HG03139 (cell line): ENCODE data around the gene ENPP1.
A peak's percentile ranks its signal among the peaks of the same experiment; 100 is the strongest.

Experiments used
- ATAC-seq: cut with Tn5 transposase; IDR thresholded peaks from one replicate; pipeline ENCODE4 v1.9.1; 2021; ENCODE audit not compliant: unreplicated experiment

Gene ENPP1

DNA sequence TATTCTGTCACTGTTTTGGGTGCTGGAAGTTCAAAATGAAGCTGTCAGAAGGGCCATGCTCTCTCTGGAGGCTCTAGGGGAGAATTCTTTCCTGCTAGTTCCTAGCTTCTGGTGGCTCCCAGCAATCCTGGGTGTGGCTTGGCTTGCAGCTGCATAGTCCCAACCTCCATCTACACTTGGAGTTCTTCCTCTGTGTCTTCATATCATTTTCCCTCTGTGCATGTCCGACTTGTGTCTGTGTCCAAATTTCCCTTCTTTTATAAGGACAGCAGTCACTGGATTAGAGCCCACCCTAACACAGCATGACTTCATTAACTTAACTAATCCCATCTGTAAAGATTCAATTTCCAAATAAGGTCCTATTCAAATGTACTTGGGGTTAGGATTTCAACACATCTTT lies 23.3 kb upstream of the ENPP1 start:
- no peak for ATAC-seq

DNA sequence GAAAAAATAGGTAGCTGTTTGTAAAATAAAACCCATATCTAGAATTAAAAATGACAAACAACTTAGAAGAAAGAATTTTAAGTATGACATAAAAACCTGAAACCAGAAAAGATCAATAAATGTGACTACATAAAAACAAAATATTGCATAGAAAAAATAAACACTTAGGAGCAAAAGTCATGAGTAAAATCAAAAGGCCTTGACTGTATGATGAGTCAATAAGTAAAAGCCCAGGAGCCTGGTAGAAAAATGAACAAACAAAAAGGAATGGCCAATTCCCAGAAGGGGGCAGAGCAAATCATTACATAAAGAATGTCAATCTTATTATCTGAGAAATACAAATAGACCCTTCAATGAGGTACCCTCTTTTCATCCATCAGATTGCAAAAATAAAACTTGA lies 20.7 kb upstream of the ENPP1 start:
- no peak for ATAC-seq

- no peak for ATAC-seq
Measured at GRCh38 chr6:131787766-131788712, 19.8 kb upstream of the ENPP1 start.

DNA sequence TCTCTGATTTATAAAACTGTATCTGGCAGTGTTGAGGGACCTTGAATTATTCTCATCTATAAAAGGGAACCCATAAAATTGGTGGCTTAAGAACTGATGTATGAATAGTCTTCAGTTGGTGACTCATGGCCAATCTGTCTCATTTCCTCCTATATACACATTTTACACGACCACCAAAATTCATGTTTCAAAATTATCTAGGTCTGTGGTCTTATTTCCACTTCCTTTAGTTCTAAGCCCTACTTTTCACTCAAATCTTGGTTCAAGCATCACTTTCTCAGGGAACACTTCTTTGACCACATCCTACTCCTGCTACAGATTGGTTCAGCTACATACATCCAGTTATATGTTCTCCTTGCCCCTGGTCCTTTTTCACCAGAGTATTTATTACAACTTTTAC lies 18.6 kb upstream of the ENPP1 start:
- no peak for ATAC-seq

DNA sequence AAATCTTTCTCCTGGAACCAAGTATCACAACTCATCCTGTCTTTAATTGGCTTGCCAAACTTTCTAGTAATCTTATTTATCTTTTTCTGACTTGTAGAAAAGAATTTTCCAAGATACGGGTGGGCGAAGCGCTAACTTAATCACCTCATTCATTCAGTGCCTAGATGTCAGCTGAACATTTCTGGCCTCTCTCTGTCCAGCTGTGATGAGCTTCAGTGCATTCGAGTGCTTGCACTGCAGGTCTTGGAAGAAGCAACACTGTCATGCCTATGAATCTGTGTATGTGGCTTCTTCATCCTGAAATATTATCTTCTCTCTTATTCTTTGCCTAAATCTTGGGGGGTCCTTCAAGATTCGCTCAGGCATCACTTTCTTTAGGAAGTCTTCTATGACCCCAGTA lies 16.3 kb upstream of the ENPP1 start:
- ATAC-seq = no peak

GRCh38 chr6:131792091-131792496 lies 15.7 kb upstream of the ENPP1 start:
- ATAC-seq = no peak

- ATAC-seq = no peak
Measured at GRCh38 chr6:131795366-131795765, 12.5 kb upstream of the ENPP1 start.

DNA sequence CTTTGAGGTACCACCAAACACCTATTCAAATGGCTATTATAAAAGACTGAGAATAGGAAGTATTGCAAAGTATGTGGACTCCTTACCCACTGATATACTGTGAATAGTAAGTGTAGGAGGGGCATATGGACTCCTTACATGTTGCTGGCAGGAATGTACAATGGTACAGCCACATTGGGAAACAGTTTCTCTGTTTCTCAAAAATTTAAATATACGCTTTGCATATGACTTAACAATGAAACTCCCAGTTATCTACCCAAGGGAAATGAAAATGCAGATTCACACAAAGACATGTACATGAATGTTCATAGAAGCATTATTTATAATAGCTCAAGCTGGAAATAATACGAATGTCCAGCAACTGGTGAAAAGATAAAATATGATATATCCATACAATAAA lies 5.5 kb upstream of the ENPP1 start:
- ATAC-seq = no peak

- no peak for ATAC-seq
Measured at GRCh38 chr6:131803007-131803769, 4.6 kb upstream of the ENPP1 start.

DNA sequence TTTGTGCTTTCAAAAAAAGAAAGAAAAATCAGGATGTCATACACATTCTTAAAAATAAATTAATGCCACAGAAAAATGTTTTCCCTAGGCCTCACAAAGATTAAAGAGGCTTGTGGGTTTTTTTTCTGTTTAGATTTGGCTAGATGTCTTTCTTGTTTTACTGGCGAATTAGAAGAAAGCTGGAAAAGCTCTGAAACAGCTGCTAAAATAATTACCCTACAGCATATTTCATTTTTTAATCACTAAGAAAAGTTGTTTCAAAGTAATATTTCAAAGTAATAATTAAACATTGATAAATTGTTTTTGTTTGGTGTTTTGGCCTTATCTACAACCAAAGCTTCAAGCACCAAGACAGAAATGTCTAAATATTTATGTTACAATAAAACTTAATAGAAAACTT lies 3.7 kb upstream of the ENPP1 start:
- ATAC-seq = no peak

DNA sequence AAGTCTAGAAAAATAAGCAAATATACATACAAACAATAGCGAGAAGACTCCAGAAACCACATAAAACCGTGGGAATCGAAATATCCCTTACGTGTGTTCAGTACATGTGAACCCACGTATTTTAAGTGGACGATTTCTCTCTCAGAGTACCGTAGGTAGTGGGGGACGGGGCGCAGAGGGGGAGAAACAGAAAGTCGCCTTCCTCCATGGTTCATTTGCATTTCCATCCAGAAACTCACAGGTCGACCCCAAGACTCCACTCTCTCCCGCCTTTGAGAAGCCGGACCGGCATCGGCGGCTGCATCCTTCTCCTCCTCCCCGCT lies 538 bp upstream of the ENPP1 start:
- ATAC-seq = peak; percentile 11

DNA sequence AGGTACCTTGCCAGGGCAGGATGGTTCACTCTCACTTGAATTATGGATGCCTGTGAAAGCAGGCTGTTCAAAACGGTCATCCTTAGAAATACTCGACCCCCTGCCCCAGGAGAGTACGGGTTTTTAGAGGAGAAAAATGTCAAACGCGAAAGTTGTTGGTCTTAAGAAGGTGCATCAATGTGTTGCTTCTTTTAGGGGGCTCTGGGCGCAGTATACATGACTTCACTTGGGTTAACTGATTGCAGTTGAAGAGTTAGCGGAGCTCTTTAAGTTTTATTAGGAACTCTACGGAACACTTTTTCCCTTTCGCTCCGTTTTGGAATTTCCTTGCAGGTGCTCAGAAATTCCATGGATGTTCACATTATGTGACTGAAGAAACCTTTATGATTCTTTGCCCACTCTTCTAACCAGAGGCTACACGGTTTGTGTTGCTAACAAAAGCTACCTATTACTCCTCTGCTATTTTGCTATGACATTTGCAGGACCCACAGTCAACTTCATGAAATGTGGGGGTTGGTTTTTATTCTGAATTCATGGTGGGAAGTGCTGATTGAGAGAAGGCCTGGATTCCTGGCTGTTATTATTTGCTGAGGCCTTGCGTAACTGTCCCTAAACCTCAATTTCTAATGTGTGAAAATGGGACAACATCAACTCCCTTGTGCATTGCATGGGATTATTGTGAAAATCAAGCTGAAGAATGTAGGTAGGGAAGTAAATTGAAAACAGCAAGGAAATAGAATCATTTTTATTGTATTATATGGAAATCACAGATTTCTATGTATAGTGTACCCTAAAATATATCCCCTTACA lies 845 bp downstream of the ENPP1 start:
- no peak for ATAC-seq

GRCh38 chr6:131811500-131811899 lies 3.7 kb downstream of the ENPP1 start:
- no peak for ATAC-seq

DNA sequence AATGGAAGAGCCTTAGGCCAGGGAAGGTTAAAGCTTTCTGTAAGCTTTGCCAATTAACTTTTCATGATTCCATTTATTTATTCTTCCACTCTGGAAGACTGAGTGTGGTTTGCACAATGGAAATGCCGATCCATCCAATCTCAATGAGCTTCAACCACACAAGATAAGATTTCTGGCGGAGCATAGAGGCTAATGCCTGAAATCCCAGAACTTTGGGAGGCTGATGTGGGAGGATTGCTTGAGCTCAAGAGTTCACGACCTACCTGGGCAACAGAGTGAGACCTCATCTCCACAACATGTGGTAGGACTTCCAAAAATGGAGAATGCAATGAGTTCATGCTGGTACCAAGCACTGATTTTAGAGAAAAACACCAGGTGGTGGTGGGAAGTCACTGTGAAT lies 6.2 kb downstream of the ENPP1 start:
- ATAC-seq = no peak

- ATAC-seq = no peak
Measured at GRCh38 chr6:131816869-131817268, 9.0 kb downstream of the ENPP1 start.

DNA sequence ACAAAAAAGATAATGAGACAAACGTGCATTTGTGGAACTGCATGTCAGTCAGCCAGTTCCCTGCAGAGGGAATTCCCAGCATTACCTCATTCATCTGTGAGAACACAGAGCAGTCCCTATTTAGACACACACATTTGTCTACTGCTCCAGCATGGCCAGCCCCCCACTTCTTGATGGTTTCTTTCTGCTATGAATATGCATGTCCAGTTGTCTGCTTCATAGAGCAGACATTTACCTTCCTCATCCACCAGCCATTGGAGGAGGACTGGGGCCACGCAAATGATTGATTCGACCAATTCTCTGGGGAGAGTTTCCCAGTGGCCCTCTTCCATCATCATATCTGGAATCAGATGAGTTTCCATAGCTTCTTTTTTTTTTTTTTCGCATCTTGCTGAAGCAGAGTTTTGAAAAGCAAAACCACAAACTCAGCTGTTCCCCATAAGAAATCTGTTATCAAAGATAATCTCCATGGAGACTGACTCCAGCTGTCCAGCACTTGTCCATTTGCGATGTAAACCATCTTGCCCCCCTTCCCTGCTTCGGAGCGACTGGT lies 11.8 kb downstream of the ENPP1 start:
- no peak for ATAC-seq

DNA sequence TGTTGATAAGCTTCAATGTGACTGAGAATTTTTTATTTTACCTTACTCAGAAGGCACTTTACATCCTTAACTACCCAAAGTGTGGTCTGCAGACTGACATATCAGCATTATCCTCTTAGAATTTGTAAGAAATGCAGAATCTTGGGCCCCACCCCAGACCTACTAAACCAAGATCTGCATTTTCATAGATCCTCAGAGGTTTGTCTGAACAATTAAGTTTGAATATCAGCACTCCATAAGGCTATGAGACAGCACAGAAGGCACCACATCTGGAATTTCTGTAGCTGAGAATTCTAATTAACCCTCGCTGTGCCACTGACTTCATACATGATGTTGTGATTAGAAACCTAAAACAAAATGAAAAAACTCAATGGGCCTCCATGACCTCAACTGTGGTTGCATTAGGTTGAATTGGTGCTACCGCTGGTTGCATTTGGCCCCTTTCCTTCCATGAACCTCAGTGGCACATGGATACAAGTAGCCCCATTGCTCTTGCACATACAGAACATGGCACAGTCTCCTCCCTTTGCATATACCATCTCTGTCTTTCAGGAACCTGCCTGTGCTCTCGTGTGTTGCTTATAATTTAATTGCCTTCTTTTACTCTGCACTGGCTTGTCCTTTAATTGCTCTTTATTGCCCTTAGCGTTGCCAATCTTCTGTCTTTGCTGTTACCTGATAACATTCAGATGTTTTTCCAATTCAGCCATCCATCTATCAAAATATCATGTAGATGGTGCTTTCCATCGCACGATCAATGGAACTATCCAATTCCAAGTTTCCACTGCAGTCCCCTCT lies 13.4 kb downstream of the ENPP1 start:
- ATAC-seq = no peak

DNA sequence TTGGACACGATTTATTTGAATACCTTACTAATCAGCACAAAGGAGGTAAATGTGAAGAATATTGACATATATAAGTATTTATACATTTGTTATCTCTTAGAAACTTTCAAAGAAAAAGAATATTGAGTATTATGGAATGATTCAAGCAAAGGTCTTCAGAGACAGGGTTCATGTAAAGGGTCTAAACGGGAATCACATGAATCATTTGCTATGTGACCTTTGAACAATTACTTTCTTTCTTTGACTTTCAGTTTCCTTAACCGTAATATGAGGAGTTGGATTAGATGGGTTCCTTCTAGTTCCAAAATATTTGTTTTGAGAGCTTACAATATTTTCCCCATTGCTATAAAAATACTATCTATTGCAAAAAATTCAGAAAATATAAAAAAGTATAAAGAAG lies 14.3 kb downstream of the ENPP1 start:
- ATAC-seq = no peak

GRCh38 chr6:131823276-131823902 lies 15.6 kb downstream of the ENPP1 start:
- ATAC-seq = no peak

DNA sequence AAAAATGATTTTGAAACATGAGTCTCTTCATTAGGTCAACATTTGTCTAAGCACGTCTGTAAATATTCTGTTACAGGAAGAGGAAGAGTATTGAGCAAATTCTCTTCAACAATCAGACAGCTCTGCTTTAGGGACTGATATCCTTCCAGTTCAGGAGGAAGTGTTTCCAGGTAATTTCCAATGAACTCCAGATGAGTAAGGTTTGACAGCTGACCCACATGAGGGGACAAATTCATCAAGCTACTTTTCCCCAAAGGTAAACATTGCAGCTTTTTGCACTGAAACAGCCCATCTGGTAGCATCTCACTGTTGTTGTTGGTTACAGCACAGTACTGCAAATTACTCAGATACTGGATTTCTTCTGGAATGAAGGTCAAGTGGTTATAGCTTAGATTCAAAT lies 18.1 kb downstream of the ENPP1 start:
- ATAC-seq = no peak
